ENCODE results near the gene RPS4Y2.

The RPS4Y2 gene

DNA sequence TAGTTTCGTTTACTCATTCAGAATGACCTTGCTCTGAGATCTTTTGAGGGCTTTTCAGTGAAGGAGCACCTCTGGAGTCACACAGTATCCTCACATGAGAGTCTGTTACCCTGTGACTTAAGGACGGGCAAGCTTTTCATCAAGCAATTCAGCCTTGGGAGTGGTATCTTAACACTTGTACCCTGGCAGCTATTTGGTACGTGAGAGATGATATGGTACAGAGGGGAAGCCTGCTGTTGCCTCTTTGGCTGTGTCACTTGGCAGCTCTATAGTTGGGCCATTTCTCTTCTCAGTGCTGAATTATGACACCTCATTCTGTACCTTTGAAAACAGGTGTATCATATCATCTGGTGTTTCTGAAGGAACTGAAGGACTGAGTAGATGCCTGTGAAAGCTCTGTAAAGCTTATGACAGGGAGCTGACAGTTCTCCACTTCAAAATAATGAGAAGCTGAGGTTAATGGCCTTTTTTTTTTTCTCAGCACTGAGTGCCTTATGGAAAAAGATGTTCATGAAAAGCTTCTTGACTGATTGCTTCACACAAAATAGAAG, 24.3 kb downstream of the RPS4Y2 start:
- DNase-seq (ENCODE audit: insufficient read length) (no peak), FAIRE-seq (no peak)
- TF ChIP-seq POLR2AphosphoS5 (IDR thresholded peaks at IDR 0.05; ENCODE audit: low read depth, low read length) (no peak), POLR2A (IDR thresholded peaks at IDR 0.05; ENCODE audit: low read depth, low read length) (no peak), TAF1 (IDR thresholded peaks at IDR 0.05; ENCODE audit: borderline replicate concordance, low read depth, low read length) (no peak)

DNA sequence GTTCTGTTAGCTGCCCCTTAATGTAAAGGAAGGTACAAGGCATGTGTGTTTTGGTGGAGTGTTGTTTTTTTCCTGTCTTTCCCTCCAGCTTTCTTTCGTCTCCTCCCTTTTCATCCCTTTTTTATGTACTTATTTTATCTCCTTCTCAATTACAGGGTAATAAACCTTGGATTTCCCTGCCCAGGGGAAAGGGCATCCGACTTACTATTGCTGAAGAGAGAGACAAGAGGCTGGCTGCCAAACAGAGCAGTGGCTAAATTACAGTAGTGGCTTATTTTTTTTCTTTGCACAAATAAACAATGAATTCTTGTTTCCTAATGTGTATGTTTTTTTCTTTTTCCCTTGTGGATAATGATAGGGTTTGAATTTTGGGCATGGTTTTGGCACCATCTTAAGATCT, 24.9 kb downstream of the RPS4Y2 start:
- DNase-seq (ENCODE audit: insufficient read length) = no peak
- no peak for FAIRE-seq
- TF ChIP-seq TAF1 (IDR thresholded peaks at IDR 0.05; ENCODE audit: borderline replicate concordance, low read depth, low read length) (no peak), POLR2AphosphoS5 (IDR thresholded peaks at IDR 0.05; ENCODE audit: low read depth, low read length) (no peak), POLR2A (IDR thresholded peaks at IDR 0.05; ENCODE audit: low read depth, low read length) (no peak)

DNA sequence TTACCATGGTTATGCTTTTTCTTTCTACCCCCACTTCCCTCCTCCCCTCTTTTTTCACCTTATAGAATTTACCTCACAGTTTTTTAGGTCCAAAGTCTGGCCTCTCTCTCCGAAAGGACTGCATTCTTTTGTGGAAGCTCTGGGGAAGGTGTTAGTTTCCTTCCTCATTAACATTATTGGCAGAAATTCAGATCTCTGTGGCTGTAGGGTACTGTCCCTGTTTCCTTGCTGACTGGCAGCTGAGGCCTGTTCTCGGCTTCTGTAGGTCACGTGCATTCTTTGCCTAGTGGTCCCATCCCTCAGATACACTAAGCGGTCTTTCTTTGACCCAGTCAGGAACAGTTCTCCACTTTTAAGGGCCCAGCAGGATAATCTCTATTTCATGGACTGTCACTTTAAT, 25.5 kb downstream of the RPS4Y2 start:
- FAIRE-seq = no peak
- no peak for TF ChIP-seq POLR2AphosphoS5 (IDR thresholded peaks at IDR 0.05; ENCODE audit: low read depth, low read length)
- TF ChIP-seq TAF1 (IDR thresholded peaks at IDR 0.05; ENCODE audit: borderline replicate concordance, low read depth, low read length) = no peak
- TF ChIP-seq POLR2A (IDR thresholded peaks at IDR 0.05; ENCODE audit: low read depth, low read length) = no peak
- DNase-seq (ENCODE audit: insufficient read length) = no peak

DNA sequence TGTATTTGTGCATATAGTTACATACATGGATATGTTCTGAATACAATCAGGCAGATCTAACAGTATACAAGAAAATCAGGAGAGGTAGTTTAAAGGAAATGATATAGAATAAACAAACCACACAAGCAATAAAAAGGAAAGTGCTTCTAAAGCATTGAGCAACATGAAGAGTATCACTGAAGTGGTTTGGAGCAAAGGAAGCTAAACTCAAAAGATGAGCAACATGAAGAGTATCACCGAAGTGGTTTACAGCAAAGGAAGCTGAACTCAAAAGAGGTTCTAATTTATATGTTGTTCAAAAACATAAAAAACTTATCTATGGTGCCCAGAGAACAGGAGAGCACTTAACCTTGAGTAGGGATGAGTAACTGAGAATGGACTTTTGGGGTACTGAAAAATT, 29.1 kb downstream of the RPS4Y2 start:
- FAIRE-seq = no peak
- TF ChIP-seq TAF1 (IDR thresholded peaks at IDR 0.05; ENCODE audit: borderline replicate concordance, low read depth, low read length) = no peak
- no peak for TF ChIP-seq POLR2A (IDR thresholded peaks at IDR 0.05; ENCODE audit: low read depth, low read length)
- TF ChIP-seq POLR2AphosphoS5 (IDR thresholded peaks at IDR 0.05; ENCODE audit: low read depth, low read length) = no peak
- no peak for DNase-seq (ENCODE audit: insufficient read length)

DNA sequence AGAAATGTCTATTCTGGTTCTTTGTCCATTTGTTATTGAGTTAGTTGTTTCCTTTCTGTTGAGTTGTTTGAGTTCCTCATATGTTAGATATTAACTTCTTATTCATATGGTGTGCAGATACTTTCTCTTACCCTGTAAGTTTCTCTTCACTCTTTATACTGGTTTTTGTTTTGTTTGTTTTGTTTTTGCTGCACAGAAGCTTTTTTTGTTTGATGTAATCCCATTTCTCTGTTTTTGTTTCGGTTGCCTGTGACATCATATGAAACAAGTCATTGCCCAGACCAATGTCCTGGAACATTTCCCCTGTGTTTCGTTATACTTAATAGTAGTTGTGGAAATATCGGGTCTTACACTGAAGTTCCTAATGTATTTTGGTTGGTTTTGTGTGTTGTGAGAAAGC, 31.2 kb downstream of the RPS4Y2 start:
- TF ChIP-seq POLR2AphosphoS5 (IDR thresholded peaks at IDR 0.05; ENCODE audit: low read depth, low read length) = no peak
- TF ChIP-seq TAF1 (IDR thresholded peaks at IDR 0.05; ENCODE audit: borderline replicate concordance, low read depth, low read length) = no peak
- TF ChIP-seq POLR2A (IDR thresholded peaks at IDR 0.05; ENCODE audit: low read depth, low read length) = no peak
- no peak for DNase-seq (ENCODE audit: insufficient read length)
- FAIRE-seq = no peak

DNA sequence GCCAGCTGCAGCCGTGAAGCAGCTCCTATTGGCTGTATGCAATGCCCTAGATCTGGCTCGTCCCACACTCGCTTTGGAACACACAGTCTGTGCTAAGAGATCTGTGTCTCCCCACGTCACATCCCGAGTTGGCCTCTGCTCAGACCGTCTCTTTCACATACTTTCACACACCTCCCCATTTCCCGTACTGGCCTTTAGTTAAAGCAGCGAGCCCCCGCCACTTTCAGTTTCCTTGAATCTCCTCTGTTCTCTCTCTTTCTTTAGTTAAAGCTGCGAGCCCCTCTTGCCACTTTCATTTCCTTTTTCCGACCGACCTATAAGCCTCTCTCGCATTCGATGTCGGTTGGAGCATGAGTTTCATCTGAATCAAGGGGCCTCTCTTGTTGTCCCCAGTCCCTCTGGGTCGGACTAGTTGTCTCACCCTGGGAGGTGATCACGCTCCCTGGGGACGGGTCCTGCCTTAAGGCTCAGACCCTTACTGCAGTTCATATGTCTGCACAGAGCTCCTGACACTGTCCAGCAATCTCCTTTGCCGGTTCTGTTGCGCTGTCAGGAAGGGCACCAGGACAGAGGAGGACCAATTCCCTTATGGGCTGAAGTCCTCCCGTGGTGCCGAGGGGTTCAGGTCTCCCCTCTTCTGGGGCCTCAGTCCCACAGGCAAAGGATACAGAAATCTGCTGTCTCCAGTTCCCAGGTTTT, 42.6 kb downstream of the RPS4Y2 start:
- no peak for FAIRE-seq
- TF ChIP-seq TAF1 (IDR thresholded peaks at IDR 0.05; ENCODE audit: borderline replicate concordance, low read depth, low read length) = no peak
- no peak for DNase-seq (ENCODE audit: insufficient read length)

DNA sequence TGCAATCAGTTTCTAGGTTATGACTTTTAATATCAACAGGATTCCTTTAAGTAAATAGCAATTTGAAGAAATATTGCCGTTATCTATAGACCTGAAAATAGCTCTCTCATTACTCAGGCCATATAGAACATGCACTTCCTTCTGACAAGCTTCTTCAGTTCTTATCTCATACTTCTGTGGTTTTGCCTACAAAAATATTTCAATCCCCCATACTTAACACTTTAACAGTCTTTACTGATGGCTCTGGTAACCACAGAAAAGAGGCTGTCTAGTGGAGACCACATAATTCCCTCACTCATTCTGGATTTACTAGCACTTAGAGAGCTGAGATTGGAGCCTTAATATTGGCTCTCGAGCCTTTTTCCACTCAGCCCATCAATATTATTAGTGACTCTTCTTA, 46.8 kb downstream of the RPS4Y2 start:
- FAIRE-seq = no peak
- DNase-seq (ENCODE audit: insufficient read length) = no peak
- TF ChIP-seq POLR2A (IDR thresholded peaks at IDR 0.05; ENCODE audit: low read depth, low read length) = no peak
- no peak for TF ChIP-seq POLR2AphosphoS5 (IDR thresholded peaks at IDR 0.05; ENCODE audit: low read depth, low read length)
- no peak for TF ChIP-seq TAF1 (IDR thresholded peaks at IDR 0.05; ENCODE audit: borderline replicate concordance, low read depth, low read length)

DNA sequence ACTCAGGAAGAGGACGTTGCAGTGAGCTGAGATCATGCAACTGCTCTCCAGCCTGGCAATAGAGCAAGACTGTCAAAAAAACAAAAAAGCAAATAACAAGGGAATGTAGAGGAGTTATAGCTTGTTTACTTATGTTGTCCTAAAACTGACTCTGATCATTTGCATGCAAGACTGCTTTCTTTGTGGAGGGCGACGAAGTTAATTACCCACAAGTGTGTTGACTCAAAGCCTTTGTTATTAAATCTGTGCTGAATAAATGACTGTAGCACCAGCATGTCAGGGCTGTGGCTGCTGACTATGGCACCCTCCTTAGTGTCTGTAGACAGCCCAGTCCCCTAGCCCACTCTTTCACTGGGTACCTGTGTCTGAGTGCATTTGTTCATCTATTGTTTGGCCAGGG, 50.3 kb downstream of the RPS4Y2 start:
- FAIRE-seq (no peak), DNase-seq (ENCODE audit: insufficient read length) (no peak)
- TF ChIP-seq TAF1 (IDR thresholded peaks at IDR 0.05; ENCODE audit: borderline replicate concordance, low read depth, low read length) (no peak), POLR2AphosphoS5 (IDR thresholded peaks at IDR 0.05; ENCODE audit: low read depth, low read length) (no peak), POLR2A (IDR thresholded peaks at IDR 0.05; ENCODE audit: low read depth, low read length) (no peak)

DNA sequence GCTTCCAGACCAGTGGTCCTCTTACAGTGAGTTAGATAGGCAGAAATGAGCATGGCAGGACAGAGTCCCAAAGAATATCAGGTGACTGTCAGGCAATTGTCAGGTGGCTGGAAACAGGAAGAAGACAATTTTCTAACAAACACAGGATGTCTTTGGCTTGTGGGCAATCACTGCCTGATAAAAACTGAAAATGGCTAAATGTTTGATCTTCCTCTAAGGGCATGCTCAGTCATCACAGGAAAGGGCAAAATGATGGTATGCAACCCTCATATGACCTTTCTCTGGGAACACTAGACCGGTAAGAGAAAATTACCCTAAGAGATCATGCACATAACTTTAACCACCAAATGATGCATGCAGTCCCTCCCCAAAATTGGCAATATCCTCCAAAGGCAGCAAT, 57.6 kb downstream of the RPS4Y2 start:
- FAIRE-seq (no peak), DNase-seq (ENCODE audit: insufficient read length) (no peak)
- no peak for TF ChIP-seq POLR2AphosphoS5 (IDR thresholded peaks at IDR 0.05; ENCODE audit: low read depth, low read length)
- TF ChIP-seq POLR2A (IDR thresholded peaks at IDR 0.05; ENCODE audit: low read depth, low read length) = no peak
- TF ChIP-seq TAF1 (IDR thresholded peaks at IDR 0.05; ENCODE audit: borderline replicate concordance, low read depth, low read length) = no peak

DNA sequence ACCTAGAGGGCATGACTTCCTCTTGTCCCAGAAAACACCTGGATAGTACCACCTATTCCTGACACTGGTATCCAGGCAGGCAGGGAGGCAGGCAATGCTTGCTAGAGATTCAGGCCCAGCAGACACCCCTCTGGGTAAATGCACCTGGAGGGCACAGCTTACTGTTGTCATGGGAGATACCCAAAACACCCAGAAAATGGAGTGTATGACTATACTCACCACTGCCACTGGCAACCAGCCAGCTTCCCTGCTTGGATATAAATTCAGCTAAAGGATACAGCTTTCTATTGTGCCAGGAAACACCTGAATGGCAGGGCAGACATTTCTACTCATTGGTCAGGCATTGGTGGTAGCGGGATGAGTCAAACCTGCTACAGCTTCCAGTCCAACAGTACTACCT, 58.9 kb downstream of the RPS4Y2 start:
- DNase-seq (ENCODE audit: insufficient read length) = no peak
- FAIRE-seq = no peak
- TF ChIP-seq POLR2A (IDR thresholded peaks at IDR 0.05; ENCODE audit: low read depth, low read length) = no peak
- no peak for TF ChIP-seq POLR2AphosphoS5 (IDR thresholded peaks at IDR 0.05; ENCODE audit: low read depth, low read length)
- TF ChIP-seq TAF1 (IDR thresholded peaks at IDR 0.05; ENCODE audit: borderline replicate concordance, low read depth, low read length) = no peak

DNA sequence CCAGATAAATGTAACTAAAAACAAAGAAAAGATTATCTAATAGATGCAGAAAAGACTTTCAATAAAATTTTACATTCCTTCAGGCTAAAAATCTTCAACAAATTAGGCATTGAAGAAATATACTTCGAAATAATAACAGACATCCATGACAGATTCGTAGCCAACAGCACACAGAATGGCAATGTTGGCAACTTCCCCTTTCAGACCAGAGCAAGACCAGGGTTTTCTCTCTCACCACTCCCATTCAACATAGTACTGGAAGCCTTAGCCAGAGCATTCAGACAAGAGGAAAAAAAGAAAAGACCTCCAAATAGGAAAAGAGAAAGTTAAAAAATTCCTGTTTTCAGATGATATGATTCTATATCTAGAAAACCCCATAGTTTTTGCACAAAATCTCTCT, 61.2 kb downstream of the RPS4Y2 start:
- DNase-seq (ENCODE audit: insufficient read length) = no peak
- TF ChIP-seq POLR2AphosphoS5 (IDR thresholded peaks at IDR 0.05; ENCODE audit: low read depth, low read length) (no peak), TAF1 (IDR thresholded peaks at IDR 0.05; ENCODE audit: borderline replicate concordance, low read depth, low read length) (no peak), POLR2A (IDR thresholded peaks at IDR 0.05; ENCODE audit: low read depth, low read length) (no peak)
- FAIRE-seq = no peak

All from GM12892 (cell line).